ENCODE results near the gene PRADC1.
"Not testable (repeated sequence)": the region's sequence is repeated elsewhere in the genome, so short reads cannot be mapped to it uniquely, and the experiment has no call there.

PRADC1 gene

GRCh38 chr2:73233154-73233931 is at the start of gene PRADC1:
TSS of gene PRADC1 (minus strand) at chr2:73233239. CDS start at chr2:73233160, 79 bp downstream.
- peak; percentile 99 for DNase-seq

DNA sequence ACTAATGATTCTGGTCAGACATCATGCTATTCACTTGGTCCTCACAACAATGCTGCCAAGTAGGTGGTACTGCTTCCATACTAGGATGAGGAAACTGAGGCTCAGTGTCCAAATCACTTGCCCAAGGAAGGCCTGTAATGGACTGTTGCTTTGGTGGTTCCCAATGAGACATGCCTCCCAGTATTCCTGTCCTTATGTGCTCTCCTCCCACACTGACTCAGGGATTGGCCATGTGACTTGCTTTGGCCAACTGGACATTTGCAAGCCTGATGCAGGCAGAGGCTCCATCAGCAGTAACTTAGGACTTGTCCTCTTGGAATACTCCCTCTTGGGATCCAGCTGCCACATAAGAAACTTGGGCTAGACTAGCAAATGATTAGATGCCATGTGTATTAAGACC is 48.2 kb upstream of the PRADC1 start:
- DNase-seq: no peak

GRCh38 chr2:73279852-73280251 is 46.8 kb upstream of the PRADC1 start:
- no peak for DNase-seq

DNA sequence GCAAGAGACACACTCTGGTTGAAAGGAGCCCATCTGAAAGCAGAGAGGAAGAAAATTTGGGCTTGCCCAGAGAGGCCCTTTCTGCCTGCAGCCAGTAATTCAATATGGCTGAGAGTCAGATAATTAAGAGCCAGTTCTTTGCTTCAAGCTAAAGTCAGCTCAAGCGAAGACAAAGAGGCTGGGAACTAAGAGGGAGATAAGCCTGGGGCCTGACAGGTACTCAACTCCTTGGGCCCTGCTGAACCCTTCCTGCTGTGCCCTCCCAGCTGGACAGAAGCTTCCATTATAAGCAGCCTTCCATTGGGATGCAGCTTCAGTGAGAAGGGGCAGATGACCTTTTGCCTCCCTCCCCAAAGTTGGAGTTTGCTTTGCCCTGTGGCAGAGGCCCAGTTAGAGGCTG is 39.2 kb upstream of the PRADC1 start:
- DNase-seq: no peak

DNA sequence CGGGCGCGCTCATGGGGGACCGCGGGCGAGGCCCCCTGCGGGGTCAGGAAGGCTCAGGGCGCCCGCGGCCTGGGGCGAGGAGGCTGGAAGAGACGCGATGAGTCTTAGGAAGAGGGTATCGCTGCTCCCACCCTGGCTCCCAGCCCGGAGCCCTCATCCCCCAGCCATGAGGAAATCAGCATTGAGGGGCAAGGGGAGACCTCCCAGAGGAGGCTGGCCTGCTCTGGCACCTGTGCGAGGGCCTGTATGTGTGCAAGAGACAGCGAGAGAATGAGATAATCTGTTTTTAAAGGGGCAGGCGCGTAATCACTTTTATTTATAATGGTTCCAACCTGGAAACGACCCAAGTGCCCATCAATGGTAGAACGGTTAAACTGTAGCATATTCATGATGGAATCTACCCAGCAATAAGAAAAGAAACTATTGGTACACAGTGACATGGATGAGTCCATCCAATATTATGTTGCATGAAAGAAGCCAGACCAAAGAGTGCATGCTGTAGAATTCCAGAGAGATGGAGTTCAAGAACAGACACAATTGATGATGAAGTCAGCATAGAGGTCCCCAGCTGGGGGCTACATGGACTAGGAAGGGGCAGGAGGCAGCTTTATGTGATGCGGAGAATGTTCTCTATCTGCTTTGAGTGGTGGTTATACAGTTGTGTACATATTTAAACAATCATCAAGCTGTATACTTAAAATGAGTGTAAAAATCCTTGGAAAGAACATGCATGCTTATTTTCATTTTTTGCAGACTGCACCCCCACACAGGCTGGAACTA is 36.8 kb upstream of the PRADC1 start:
- no peak for DNase-seq

GRCh38 chr2:73268830-73269685 is 36.0 kb upstream of the PRADC1 start:
- DNase-seq: peak; percentile 76

DNA sequence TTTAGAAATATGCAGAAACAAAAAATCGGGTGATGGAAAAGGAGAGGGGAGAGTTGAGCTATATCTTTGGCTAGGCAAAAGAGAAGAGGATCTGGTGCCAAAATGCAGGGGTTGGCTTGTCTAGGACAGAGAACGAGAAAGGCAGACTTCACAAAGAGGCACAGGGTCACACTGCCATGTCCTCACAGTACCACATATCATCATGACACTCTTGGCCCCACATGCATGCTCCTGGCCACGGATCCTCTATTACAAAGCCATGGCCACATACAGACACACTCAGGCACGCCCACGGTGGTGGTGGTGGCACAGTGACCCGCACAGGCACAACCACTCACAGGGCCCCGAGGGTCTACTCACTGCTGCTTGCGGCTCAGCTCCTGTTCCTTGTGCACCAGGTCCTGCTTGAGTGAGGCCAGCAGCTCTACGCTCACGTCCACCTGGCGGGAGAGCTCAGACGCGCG is 35.4 kb upstream of the PRADC1 start:
- no peak for DNase-seq

DNA sequence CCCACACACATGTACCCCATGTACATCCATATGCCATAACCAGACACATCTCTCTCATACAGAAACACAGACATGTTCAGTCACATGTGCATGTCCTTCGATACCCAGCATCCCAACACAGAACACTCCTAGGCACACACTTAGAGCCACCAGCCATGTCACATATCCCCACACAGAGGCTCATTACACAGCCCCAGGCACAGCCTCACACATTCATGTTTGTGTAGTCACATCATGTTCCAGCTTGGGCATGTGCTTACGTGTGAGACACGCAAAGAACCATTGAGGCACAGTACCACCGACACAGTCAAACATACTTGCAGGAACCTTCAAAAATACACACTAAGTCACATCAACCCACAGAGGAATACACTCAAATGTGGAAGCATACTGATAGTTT is 34.0 kb upstream of the PRADC1 start:
- DNase-seq: no peak

GRCh38 chr2:73266061-73266901 is 33.2 kb upstream of the PRADC1 start:
- DNase-seq: no peak

GRCh38 chr2:73265298-73266060 is 32.4 kb upstream of the PRADC1 start:
- no peak for DNase-seq

- no peak for DNase-seq
These were observed 31.7 kb upstream of the PRADC1 start for GRCh38 chr2:73264783-73265182.

DNA sequence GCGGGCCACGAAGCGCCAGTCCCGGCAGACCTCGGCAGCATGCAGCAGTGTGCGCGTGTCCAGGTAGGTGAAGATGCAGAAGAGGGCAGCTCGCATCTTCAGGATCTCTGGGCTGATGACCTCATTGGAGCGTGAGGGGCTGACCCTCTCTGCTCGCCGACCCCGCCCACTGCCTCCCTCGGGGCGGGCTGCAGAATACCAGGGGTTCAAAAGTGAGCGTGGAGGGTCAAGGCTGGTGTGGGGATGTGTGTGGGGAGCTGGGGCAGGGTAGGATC is 31.2 kb upstream of the PRADC1 start:
- no peak for DNase-seq

GRCh38 chr2:73263540-73264331 is 30.7 kb upstream of the PRADC1 start:
- no peak for DNase-seq

GRCh38 chr2:73262691-73263429 is 29.8 kb upstream of the PRADC1 start:
- not testable (repeated sequence) for DNase-seq

DNA sequence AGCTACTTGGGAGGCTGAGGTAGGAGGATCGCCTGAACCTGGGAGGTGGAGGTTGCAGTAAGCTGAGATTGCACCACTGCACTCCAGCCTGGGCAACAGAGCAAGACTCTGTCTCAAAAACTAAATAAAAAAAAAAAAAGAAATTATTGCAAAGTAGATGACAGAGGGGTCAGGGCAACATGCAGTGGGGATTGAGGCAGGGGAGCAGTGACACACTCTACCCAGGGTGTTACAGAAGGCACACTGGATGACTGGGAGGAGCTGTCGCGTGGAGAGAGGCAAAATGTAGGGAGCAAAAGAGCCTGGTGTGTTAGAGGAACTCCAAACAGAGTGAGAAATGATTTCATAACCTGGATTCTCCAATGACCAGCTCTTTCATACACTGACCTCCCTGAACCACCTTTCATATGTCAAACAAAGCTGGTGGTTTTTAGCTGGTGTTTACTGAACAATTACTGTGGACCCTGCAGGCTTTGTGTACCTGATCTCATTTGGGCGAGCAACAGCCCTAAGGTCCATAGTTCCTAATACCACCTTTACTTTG is 29.1 kb upstream of the PRADC1 start:
- DNase-seq: no peak

DNA sequence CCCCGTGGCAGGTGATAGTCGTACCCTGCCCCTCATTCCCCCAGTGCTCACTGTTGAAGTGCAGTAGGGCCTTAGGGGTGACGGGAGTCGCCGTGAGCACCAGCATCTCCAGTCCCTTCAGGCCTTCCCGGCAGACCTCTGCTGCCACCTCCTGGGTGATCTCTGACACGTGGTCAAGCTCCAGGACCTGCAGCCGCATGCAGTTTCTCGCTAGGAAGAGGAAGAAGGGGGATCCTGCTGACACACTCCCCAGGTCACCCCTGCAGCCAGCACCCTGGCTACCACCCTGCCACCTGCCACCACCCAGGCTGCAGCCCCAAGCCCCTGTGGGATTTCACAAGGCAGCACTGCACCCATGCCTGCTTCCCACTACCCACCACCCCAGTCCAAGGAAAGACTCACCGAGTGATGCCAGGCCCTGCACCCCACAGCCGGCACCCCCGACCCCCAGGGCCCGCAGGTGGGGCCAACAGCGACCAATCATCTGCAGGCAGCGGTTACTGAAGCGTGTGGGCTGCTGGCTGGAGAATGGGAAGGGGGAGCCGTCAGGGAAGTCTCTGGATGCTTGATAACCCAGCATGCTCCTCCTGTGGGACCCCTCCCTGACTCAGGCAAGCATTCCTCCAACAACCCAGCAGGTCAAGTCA is 27.4 kb upstream of the PRADC1 start:
- no peak for DNase-seq

DNA sequence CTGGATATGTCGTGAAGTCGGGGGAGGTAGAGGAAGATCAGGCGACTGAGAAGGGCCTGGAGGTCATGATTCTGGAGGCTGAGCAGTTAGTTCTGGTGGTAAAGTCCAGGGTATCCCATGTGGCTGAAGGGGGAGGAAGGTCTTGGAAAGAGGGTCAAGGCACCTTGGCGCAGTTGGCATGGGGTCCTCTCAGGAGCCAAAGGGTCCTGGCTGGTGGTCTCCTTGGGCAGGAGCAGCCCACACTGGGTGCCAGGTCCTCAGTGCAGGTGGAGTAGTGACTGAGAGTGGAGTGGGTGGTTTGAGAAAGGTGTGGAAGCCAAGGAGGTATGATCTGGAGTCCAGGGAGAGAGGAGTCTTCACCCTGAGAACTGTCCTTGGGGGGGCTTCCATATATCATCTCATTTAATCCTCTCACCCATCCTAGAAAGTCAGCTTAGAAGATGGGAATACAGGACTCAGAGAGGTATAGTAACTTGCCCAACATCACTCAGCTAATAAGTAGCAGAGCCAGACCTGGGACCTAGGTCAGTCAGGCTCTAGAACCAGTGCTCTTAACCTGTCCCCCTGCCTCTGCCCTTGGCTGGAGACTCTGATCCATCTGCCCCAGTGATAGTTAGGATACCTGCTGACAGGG is 26.8 kb upstream of the PRADC1 start:
- DNase-seq: no peak

DNA sequence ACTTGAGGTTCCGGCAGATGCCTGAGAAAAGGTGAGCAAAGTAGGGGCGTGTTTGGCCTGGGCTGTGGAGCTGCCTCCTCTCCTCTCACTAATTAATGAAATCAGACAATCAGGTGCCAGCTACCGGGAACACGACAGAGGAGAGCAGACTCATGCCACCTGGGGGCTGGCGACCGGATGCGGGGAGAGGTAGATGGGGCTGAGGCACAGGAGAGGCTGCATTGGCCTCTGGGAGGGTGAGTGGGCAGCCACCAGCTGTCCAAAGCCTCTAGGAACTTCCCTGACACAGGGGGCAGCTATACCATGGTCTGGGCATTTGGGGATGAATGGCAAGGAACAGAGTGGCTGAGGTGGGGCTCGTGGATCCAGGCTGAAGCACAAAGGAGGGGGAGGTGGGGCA is 26.2 kb upstream of the PRADC1 start:
- no peak for DNase-seq

DNA sequence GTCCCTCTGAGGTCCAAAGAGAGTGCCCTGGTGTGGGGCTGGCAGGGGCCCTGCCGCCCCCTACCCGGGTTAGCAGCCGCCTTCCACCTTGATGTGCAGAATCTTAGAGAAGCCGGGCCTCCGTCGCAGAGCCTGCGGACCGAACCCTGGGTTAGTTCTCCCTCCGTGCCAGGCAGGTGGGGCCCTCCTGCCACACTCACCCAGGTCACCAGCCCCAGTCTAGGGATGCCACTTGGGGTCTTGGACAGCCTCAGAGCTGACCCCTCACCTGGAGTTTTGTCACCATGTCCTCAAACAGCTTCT is 25.8 kb upstream of the PRADC1 start:
- DNase-seq: no peak

Measured in NCI-H526 treated with DMSO at 0.1 percent for 48 hours (cell line).